Ramos (cell line): Measurements from ENCODE around the gene ARPC5L.

Experiments used
- in situ Hi-C: fragments of 300-500 bp; cut with MboI; formaldehyde crosslinking; loops from one replicate; pipeline ENCODE4 v1.14.3; 2022; ENCODE audit warnings: low sequenced_read_pairs; ENCODE audit not compliant: unreplicated experiment

Gene ARPC5L

DNA sequence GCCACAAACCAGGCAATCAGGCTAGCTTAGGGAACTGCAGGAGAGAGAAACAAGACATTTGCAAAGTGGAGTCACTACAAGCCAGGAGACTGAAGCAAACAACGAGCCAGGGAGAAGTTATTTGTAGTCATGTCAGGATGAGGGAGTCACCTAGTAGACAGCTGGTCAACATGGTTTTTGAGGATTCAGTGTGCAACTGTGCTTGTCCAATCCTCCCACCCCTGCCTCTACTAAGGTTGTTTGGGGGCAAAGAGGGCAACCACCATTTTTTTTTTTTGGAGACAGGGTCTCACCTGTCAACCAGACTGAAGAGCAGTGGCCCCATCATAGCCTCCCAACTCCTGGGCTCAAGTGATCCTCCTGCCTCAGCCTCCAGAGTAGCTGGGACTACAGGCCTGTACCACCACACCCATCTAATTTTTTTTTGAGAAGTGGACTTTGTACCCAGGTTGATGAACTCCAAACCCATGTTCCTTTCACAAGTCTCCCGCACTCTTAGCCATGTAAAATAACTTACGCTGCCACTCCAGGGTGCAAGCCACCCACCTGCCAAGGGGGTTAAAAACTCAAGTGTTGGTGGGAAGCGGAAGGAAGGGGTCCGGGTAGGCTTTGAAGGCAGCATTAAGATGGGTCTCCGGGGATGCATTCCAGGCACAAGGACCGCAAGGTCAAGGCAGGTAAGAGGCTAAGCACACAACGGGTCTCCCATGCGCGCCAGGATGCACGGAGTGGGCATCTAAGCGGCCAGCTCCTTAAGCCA, 1.2 kb upstream of the ARPC5L start:
- in situ Hi-C loops = no loop called here

DNA sequence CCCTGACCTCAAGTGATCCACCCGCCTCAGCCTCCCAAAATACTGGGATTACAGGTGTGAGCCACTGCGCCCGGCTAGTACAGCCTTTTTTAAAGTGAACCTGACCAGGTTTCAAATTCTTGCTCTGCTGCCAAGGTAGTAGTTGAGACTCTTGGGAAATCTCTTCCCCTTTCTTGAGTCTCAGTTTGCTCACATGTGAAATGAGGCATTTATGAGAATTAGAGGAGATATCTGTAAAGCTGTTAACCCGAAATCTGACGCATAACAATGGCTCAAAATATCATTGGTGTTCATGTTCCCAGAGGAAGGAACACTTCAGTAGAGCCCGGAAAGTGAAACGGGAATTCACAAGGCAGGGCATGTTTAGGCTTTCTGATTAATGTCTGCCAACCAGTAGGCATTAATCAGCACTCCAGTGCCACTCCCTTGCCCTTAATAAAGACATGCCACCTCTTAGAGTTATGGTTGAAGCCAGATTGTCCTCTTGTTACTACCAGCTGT, 1.5 kb downstream of the ARPC5L start:
- in situ Hi-C loops = no loop called here

DNA sequence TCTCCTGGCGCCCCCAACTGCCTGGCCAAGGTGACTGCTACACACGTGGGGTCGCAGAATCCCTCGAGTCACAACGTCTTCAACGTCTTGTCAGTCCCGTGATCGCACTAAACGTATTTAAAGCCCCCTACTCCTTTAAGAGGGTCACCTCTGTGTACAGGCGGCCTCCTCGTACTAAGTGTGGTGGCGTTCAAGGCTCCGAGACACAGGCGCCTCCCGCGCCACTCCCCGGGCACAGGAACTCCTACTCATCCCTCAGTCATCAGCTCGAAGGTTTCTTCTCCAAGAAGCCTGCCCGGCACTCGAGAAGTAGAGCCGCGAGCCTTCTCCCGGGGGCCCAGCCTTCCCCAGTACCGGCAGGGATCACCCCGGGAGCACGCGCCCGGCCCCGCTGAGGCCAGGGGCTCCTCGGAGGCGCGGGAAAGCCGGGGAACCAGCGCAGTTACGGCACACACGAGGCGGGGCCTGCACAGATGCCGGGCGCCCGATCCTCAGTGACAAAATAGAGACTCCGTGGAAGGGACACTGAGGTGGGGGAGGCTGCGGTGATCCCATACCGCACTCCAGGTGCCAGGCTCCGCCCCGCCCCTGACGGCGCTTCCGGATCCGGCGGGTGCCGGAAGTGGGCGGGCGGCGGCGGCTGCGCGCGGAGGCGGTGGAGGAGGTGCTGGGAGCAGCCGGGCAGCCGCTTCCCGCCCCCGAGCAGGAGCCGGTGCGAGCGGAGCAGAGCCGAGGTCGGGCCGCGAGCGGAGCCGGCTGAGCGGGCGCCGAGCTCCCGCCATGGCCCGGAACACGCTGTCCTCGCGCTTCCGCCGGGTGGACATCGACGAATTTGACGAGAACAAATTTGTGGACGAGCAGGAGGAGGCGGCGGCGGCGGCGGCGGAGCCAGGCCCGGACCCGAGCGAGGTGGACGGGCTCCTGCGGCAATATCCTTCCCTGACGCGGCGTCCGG, 6.9 kb downstream of the ARPC5L start:
- in situ Hi-C loops = no loop called here

DNA sequence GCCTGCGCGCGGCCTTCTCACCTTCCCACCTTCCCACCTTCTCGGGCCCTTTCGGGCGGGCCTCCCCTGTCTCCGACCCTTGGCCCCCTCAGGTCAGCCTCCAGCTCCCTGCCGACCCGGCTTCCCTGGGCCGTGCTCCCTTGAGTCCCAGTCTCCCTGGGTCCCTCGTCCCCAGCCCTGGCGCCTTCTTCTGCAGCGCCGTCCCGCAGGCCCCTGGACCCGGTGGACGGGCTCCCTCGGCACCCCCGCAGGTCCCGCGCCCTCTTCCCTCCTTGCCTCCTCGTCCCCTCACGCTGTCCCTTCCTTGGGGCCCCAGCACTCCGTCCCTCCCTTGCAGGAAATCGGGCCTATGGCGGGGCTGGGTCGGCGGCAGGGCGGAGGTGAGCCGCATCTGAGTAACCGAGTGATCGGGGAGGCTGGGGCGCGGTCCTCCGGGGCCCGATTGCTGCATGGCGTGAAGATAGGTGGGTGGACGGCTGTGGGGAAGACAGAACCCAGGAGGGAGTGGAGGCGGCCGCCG, 7.6 kb downstream of the ARPC5L start:
- in situ Hi-C loops = no loop called here

DNA sequence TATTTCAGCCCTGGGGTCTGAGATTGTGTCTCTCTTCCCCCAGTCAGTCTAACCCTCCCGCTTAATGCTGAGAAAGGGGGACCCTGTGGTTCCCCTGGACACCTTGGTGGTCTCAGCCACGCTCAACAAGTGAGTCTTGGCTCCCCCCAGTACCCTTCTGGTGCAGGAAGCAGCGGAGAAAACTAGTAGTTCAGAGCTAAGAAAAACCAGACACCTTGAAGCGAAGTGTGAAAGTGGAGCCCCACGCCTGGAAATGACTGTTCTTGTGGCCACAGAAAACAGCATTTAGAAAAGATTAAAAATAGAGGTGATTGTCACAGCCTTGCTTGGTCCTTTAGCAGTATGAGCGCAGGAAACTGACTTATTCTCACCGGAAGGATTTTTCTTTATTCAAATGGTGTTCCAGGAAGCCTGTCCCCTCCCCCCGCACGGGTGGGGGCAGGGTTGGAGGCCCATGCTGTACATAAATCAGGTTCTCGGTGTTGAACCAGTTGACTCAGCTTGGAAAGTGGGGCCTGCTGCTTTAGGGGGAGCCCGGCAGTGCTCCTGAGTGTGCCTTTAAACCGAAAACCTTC, 8.1 kb downstream of the ARPC5L start:
- in situ Hi-C loops = no loop called here

DNA sequence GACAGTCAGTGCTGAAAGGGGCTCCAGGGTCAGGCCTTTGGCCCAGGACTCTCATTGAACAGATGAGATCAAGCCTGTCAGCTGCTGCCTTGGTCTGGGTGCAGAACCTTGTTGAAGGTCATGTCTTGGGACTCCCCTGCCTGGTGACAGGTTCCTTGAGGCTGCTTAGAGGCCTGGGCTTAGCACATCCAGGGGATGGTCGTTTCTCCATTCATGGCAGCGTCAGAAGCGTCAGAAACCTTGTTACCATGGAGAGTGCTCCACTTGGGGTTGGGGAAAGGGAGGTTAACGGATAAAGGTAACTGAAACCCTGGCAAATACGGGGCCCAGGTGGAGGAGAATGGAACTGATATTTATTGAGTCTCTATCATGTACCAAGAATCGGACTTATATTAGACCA, 8.8 kb downstream of the ARPC5L start:
- in situ Hi-C loops = no loop called here

DNA sequence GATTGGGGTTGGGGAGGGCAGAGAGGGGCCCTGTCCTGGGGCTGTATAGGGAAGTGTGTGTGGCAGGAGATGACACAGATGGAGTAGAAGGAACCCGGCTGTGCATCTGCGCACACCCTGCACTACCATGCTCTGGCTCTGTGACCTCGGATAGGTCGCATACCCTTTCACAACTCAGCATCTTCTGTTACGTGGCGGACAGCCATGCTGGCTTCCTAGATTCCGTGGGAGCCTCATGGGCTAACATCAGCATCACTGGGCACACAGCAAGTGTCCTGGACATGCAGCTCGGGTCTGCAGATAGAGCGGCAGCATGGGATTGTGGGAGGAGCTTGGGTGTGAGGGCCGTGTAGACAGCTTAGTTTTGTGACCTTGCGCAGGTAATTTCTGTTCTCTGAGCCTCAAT, 9.2 kb downstream of the ARPC5L start:
- in situ Hi-C loops = no loop called here

DNA sequence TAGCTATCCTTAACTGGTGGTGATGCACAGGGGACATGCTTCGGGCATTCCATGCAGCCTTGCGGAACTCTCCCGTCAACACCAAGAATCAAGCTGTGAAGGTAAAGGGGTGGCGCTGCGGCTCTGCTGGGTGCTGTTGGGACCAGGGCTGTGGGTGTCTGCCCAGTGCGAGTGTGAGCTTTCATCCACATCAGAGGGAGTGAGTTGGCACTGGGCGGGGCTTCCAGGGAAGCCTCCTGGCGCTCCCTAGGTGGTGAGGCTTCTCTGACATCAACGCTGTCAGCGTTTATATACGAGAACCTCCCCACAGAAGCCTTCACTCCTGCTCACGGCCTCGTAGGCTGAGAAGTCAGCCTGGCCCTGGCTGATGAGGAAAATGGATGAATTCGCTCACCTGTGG, 11.7 kb downstream of the ARPC5L start:
- in situ Hi-C loops = no loop called here

DNA sequence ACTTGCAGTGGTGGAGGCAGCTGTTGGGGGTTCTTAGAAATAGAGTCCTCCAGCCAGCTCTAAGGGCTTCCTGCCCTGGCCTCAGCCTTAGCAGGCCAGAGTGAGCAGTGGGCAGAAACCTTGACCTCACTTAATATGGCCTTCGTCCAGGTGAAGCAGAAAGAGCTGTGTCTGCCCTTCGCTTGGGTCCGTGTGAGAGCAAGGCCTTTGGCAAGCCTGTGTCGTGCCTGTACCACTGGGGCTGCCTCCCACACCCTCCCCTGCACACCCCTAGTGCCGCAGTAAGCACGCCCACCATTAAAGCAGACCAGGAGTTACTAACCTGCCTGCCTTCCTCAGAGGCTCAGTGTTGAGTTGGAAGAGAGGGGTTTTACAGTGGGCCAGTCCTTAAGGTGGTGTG, 13.6 kb downstream of the ARPC5L start:
- in situ Hi-C loops = no loop called here

DNA sequence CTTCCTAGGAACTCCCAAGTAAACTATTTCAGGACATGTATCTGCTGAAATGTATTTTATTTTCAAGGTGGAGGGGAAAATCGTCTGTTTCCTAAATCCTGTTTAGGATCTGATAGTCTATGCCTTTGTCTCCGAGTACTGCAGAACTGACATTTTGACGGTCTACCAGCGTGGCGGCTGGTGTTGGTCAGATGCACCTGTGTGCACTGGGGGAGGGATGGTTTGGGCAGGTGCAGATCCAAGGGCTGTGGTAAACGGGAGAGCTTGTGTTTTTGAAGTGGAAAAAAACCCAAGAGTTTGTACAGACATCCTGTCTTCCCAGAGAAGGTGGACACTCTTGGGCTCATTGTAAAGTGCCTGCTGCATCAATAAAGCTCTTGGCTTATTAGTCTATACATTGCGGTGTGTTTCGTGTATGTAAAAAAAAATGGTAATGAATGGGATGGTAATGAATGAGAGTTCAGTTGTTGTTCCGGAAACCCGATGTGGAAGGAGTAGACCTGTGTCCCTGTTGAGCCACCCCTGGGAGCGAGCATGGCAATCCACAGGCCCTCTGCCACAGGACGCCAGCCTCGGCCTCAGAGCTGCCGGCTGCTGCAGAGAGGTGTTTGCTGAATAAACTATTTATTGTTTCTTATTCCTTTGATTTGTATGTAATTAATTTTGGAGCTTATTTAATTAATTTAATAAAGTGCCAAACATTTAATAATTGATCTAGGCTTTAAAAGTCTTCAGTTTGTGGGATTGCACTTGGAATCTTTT, 15.3 kb downstream of the ARPC5L start:
- in situ Hi-C loops = no loop called here

DNA sequence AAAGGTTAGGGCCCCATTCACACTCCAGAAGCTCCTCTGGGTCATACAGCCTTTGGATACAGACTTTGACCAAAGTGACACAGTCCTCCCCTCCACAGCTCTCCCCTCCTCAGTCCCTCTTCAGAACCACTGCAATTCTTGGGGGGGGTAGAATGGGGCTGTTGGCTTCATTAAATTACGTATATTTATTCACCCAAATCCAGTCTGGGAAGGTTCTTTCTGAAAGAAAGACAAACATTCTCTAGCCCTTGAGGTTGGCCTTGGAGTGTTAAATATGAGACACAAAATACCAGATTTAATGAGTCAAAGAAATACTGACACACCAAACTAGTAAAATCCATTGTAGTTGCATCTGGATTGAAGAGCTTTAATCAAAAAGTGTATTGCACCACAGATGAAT, 16.1 kb downstream of the ARPC5L start:
- in situ Hi-C loops = no loop called here

DNA sequence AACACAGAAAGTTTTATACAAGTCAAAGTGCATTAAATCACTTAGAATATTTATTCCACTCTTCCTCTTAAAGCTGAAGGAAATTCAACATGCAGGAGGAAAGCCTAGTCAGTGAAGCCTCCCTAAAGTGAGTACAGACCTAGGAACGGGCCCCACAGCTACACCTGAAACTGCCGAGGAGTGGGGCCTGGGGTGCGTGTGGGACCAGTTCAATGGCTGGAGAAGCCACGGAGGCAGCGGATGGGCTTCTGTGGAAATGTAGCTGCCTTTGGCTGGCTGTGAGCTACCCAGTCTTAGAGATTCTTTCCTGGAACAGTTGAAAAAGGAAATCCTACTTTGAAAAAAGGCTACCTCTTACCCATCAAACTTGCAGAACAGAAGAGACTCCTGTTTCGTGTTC, 16.6 kb downstream of the ARPC5L start:
- in situ Hi-C loops = no loop called here

DNA sequence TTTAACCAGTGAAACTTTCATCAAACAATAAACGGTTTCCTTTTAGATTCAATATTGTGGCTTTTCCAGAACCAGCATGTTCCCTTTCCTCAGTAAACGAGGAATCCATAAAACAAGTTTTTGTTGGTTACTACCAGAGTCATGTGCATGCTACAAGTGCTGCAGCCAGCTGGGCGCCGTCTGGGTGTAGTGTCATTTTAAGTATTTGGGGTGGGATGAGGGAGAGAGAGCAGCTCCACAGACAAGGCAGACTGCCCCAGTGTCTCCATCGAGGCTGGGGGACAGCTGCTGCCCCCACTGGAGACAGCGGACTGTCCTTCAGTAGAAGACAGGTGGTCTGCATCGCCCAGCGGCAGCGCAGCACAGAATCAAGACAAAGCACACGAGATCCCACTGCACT, 17.3 kb downstream of the ARPC5L start:
- in situ Hi-C loops = no loop called here

DNA sequence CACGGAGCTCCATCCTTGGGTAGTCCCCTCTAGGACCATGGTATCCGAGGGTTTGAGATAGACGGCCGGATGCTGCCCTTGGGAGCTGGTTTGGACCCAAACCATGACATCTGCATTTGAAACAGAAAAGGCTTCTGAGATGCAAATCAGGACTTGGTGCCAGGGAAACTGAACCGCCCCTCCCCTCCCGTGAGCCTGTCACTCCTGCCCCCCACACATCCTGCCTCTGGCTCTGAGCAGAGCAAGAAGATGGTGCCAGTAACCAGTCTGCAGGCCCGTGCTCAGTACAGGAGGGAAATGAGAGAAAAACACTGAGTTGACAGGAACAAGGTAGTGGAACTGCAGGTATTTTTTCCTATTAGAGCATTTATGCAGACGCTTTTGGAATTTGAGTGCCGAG, 18.6 kb downstream of the ARPC5L start:
- in situ Hi-C loops = no loop called here

DNA sequence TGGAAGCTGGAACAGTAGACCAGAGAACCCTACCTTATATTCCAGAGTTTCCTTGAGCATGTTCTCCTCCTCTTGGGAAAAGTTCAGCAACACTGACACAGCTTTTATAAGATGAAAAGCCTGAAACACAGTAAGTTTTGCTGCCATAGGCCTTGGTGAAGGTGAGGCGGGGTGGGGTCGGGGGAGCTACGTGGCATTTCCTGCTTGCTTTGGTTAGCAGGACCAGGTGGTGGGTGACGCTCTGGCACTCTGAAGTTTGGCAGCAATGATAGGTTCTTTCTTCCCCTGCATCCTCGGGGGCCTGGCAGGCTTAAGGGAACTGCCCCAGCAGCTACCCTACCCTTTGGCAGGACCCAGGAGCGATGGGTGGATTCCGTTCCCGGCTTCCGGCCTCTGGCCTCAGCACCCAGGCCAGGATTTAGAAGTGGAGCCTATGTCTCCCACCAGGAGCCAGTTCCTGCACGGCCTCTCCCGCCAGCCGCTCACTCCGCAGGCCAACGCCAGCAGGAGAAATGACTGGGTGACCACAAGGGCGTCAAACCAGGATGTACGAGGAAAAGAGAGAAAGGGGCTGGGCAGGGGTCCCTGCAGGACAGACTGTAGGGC, 19.3 kb downstream of the ARPC5L start:
- in situ Hi-C loops = no loop called here

DNA sequence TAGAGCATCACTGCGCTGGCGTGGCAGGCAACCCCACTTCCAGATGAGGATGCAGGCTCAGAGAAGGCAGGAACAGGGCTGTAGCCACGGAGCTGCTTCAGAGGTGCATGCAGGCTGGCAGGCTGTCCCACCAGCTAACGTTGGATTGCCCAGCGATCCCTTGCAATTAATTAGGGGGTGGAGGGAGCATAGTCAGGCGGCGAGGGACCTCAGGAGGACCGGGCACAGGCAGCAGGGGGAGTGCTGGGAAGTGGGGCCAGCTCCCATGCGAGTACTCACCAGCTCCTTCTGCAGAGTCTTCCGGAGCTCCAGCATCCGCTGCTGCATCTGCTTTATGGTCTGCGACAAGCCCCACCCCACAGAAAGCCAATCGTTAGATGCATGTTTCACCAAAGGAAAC, 20.3 kb downstream of the ARPC5L start:
- in situ Hi-C loops = no loop called here

DNA sequence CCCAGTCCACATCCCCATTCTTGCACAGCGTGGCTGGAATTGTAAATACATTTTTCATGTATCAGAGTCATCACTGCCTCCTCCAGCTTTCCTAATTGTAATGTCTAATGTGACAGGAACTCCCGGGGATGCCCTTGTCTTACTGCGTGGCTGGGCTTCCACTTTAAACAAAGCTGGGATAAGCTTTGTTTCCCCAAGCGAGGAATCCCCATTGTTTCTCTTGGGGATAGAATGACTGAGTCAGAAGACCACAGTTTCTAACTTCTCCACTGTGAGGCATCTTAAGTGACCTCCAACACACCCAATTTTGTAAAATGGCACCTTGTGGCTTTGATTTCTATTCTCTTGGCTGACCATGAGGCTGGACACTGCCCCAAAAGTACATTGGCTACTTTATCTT, 22.4 kb downstream of the ARPC5L start:
- in situ Hi-C loops = no loop called here

DNA sequence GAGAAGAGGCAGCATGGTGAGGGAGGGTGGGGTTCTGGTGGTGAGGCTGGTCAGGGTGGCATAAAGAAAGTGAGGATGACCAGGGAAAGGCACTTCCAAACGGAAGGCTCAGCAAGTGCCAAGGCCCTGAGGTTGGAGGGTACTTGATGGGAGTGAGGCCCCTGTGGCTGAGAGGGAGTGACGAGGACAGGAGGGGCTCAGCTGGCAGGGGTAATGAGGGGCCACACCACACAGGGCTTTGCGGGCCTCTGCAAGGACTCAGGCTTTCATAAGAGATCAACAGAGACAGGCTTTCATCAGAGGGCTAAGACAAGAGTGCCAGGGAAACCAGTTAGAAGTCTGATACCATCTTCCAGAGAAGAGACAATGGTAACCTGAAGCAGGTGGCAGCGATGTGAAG, 23.6 kb downstream of the ARPC5L start:
- in situ Hi-C loops = no loop called here

DNA sequence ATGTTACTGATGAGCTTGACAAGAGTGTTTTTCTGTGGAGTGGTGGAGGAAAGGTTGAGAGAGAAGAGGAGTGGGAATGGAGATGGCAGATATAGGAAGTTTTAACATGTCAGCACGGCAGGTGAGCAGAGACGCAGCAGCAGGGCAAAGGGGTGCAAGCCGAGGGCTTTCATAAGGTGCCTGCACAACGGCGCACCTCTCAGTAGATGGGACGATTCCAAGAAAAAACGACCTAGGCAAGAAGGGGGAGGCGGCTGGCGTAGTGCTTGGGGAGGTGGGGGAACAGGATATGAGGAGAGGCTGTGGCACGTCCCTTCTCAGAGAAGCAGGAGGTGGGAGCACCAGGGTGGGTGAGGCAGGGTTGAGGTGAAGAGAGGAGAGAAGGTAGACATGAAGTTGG, 24.5 kb downstream of the ARPC5L start:
- in situ Hi-C loops = no loop called here
